NOMO-1 treated with dmso at 0.1 percent for 144 hours (cell line): Measurements from ENCODE around the gene ACBD6.
"Not testable (repeated sequence)": the region's sequence is repeated elsewhere in the genome, so short reads cannot be mapped to it uniquely, and the experiment has no call there.

Source experiments
- DNase-seq: peaks from one replicate; lab custom pipeline; 2025; ENCODE audit not compliant: unreplicated experiment; lab: John Stamatoyannopoulos, UW

ACBD6 gene, protein sequence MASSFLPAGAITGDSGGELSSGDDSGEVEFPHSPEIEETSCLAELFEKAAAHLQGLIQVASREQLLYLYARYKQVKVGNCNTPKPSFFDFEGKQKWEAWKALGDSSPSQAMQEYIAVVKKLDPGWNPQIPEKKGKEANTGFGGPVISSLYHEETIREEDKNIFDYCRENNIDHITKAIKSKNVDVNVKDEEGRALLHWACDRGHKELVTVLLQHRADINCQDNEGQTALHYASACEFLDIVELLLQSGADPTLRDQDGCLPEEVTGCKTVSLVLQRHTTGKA

DNA sequence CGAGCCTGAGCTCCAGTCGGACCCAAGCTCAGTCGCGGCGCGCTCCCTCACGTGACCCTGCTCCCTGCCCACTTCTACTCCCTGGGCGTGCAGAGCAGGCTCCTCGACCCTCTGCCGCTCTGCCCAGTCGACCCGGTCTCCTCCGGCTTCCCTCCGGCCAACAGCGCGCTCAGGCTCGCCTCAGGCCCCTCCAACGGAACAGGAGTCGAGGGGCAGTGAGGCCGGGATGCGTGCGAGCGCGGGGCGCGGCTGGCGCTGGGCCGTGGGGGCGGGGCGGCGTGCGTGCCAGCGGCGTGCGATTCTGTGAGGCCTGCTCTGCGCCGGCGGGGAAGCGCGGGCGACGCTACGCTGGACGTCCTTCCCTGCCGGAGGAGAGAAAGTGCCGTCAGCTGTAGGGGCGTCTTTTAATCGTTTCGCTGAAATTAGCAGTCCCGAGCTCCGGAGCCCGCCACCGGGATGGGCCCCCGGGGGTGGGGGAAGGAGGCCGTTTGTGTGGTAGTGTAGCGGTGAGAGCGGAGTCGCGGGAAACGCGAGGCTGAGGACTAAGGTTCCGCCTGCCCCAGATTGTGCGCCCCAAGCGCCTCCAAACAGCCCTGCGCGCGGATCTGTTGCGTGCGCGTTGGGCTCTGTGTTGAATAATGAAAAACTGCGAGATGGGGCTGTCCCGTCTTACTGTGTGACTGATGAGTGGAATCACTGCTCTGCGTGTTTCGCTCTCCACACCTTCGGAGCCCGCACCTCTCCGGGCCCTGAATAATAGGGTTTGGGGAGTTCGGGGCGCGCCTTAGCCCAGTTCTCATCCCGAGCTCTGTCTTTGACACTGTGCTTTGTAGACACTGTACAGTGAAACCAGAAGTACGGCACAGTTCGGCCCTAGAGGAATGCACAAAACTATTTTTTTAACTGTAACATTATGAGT lies at the start of gene ACBD6:
ACBD6 (minus strand) TSS at position 217 of the 919 bp plus-strand sequence. CDS start 311 bp downstream, outside the sequence.
- DNase-seq: peak; percentile 76

DNA sequence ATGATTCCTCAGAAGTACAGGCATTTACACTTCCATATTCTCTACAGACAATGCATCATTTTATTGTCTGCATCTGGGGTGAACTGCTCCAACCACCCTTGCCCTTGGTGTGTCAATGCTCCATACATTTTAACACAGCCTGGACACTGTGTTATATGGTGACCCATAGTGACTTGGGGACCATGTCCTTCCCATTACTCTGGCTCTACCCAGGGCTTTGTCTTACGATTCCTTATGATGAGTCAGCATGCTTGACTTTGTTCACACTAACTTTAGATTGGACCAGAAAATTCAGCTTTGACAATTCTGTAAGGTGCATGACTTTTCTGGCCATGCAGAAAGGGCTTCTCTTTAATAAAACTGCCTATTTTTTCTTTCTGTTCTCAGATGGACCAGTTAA lies 49.6 kb upstream of the ACBD6 start:
- no peak for DNase-seq

DNA sequence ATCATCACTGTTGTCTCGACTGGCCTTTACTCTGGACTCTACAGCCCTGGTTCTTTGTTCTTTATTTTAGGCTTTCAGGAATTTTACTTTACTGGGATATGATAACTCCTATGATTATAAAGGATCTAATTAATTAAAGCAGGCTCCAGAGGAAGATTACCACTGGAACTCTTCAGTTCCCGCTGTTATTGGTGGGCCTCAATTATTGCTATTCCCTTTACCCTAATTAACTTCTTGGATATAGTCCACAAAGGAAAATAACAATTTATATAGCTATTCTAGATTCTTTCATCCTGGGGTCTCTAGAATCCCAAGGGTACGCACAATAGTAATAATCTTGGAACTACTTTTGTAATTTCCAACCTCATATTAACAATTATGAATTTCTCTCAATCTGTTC lies 47.9 kb upstream of the ACBD6 start:
- no peak for DNase-seq

DNA sequence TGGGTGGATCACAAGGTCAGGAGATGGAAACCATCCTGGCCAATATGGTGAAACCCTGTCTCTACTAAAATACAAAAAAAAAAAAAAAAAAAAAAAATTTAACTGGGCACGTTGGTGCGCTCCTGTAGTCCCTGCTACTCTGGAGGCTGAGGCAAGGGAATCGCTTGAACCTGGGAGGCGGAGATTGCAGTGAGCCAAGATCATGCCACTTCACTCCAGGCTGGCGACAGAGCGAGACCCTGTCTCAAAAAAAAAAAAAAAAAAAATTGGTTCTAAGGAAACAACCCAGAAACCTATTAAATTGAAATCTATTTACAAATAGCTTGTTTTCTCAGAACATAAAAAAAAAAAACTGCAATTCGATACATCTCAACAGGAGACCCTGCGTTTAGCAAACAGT lies 47.4 kb upstream of the ACBD6 start:
- DNase-seq: not testable (repeated sequence)

DNA sequence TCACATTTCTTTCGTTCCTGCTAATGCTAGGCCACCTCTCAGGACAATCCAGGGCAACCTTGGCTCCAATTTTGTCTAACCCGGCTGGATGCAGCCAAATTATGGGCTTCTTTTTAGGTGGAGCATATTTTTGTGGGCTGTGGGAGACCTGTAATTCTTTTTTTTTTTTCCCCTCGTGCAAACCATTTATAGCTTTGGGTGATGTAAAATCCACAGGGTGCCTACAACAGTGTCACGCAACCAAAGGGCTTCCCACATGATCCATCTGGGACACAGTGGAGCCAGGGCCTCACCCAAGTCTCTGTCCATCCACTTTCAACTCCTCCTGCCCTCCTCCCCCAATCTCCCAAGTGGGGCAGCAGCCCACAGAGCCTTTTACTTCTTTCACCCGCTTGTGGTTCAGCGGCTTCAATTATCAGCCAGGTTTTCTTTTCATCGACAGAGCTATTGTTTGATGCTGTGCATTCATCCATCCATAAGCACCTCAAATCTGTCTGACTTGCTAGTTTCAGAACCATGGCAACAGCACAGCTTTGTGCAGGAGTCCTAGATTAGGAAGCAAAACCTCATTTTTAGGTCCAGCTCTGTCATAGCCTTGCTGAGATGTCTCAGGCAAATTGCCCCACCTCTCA lies 46.4 kb upstream of the ACBD6 start:
- DNase-seq: no peak

DNA sequence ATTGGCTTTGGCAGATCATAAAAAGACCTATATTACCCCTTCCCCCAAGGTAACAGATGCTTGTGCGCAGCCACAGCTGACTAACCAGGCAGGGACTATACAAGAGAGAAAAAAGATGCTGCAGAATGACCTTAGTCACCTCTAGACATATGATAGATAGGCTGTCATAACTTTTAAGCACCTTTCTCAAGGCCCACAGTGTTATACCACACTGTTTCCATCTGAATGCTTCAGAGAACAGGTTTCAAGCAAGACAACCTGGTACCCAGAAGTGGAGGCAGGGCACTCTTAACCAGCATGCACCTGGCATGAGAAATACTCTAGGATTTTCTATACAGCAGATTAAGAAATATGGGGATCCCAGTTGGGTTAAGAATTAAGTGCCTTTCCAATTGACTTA lies 43.6 kb upstream of the ACBD6 start:
- DNase-seq: no peak

DNA sequence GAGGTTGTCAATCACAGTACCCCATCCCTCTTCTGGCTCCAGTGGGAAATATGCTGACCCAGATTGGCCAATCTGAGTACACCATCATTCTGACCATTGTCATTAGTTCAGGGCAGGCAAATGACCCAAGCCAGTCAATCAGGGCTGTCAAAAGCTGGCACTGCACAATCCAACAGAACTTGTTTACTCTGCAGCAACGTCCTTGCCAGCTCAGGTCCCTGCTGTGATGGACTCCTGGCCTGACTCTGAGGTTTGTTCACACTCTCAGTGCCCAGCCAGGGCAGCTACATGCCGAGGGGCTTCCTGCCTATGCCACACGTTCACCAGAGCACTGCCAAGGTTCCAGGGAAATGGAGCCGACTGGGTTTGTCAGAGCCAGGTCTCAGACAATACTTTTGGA lies 41.7 kb upstream of the ACBD6 start:
- no peak for DNase-seq

DNA sequence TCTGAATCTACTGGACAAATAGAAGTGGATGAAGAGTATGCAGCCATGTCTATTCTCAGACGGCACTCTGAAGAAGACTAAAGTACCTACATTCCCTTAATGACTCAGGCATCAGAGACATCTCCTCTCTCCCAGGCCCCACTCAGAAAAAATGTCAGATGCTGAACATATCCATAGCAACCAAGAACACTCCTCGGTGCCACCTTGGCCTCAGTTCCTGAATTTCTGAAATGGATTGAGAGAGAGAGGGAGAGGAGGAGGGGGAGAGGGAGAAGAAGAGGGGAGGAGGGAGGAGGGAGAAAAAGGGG lies 40.4 kb upstream of the ACBD6 start:
- no peak for DNase-seq

DNA sequence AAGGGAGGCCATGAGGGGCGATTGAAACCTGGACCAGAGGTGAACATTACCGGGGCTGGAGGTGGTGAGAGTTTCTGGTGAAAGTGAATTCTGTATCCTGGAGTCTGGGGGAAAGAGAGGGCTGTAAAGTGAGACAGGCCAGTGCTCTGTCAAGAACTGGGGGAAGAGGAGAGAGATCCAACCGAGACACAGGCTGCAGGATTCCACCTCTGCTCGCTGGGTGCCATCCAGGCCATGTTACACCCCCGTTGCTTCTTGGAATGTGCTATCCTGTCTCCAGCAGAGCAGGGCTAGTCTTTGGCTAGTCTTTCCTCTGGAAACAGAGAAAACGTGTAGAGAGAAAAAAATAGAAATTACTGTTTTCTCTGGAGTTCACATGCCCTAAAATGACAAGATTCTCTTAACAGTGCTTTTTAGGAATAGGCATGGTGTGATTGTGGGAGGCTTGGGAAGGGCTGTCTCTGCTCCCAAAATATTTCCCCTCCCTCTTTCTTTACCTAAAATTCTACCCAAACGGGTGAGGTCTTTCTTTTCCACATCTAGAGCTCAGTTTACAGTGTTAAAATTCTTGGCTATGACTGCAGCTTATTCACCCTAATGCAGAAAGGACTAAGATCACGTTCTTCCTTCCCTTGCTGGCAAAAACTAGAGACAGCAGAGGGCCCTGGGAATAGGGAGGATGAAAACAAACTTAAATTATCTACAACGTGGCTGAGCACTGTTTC lies 39.9 kb upstream of the ACBD6 start:
- DNase-seq: no peak

DNA sequence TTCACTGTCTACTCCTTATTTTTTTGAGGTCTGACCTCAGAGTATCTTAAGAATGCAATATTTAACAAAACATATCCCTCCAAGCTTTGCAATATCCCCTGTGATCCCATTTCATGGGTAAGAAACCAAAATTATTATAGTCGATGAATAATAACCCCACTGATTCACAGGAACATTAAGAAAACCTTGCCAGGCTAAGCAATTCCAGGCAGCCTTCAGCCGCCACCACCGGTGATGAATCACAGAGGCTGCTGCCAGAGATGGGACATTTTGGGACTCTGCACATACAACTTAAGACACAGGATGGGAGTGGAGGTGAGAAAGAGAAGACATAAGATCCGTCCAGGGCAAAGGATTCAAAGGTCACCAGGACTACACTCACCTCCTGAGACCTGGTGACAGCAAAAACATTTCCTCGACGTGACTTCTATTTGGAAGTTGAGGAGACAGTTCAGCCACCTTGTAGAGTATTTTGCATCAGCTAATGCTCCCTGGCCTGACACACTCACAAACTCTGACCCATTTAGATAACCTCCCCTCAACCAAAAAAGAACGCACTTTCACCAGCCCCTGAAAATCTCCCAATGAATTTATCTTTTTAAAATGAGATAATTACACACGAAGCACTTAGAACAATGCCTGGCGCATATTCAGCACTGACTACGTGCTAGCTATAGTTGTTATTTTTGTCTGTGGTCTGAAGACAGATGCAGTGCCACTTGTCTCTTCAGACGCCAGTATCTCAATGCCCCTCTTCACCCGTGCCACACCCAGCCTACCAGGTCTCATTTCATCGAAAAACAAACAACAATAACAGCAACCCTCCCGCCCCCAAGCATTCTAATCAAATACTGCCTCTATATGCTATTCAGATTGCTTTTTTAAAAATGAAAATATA lies 38.6 kb upstream of the ACBD6 start:
- DNase-seq: no peak

DNA sequence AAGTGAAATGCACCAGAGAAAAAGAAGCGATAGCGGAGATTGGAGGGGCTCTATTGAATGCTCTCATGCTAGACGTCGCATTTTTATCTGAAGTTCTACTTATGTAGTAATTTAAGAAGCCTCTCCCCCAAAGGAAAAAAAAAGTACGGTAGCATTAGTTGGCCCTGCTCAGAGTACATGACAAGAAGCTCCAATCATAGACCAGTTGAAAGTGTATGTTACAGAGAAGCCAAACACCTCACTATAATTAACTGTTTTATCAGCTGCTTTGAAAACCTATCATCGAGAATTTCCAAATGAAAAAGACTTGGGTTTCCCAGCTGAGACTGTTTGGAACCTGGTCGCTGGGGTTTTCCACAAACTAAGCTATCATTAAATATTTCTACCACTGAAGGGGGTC lies 36.8 kb upstream of the ACBD6 start:
- no peak for DNase-seq

DNA sequence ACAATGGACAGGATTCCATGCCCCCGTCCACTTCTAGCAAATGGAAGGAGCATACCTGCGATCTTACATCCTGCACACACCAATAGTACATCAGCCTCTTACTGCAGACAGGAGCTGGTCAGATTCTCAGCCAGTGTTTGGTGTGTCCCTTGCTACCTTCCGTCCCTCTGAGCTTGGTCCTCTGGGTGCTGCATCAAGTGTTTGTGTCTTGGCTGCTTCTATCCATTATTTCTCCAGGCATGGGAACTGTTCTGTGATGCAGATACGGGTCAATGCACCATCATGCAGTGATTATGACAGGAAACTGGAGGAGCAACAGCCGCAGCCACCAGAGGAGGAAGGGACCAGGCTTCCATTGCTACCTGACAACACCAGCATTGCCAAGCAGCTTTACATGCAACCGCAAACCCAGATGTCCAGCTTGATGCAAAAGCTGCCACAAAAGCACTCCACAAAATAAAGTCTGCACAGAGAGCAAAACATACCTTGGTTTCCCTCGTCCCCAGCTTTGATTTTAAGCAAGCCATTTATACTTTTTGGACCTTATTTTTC lies 34.5 kb upstream of the ACBD6 start:
- no peak for DNase-seq

DNA sequence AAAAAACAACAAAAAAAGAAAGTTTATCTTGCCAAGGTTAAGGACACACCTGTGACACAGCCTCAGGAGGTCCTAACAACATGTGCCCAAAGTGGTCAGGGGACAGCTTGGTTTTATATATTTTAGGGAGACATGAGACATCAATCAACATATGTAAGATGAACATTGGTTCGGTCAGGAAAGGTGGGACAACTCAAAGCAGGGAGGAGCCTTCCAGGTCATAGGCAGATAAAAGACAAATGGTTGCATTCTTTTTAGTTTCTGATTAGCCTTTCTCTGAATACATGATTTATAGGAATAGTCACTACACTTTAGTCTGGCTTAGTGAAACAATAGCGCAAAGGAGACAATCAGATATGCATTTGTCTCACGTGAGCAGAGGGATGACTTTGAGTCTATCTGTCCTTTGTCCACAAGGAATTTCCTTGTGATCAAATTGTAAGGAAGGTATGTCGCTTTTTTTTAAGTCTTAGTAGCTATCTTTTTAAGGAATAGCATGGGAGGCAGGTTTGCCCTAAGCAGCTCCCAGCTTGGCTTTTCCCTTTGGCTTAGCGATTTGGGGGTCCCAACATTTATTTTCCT lies 33.1 kb upstream of the ACBD6 start:
- no peak for DNase-seq

DNA sequence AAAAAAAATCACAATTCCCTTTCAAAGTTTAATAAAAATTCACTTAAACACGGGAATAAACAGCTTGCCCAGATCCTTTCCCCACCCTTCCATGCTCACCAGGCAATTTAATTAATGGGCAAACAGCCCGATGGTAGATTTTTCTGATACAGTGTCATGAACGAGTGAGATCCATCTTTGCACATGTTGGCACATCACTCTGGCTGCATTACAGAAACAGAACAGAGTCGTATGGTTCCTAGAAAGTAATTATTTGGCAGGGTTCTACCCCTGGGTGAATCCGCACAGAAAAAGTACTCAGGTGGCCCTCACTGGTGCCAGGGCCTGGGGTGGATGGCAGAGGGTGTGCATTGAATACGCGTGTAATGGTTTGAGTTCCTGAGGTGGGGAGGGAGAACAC lies 31.8 kb upstream of the ACBD6 start:
- DNase-seq: no peak

DNA sequence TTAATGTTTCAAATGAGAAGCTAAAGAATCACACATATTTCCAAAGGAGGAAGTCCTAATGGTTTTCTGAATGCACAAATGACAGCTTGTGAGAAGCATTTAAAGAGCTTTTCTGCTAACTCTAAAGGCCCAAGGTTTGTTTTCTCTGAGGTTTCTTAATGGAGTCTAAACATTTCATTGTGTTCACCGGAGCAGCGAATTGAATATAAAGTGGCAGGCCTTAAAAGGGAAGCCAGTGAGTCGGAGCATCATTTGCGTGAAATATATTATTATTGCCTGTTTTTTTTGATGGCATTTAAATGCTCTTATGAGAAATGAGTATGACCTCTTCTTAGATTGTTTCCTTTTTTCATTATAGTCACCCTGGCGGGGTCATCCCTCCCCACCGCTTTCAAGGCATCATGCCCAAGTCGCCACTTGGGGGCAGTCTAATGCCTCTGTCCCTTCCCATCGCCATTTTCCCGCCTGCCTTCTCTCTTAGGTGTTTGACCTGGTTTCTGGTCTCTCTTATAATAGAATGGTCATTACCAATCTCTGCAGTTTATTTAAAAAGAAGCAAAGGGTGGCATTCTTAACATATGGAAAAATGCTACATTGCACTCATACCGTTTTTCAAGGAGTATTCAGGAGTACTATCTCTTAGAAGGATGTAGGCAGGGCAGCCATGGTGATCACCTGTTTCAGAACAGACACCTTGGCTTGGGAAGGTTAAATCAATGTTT lies 31.1 kb upstream of the ACBD6 start:
- peak; percentile 49 for DNase-seq

DNA sequence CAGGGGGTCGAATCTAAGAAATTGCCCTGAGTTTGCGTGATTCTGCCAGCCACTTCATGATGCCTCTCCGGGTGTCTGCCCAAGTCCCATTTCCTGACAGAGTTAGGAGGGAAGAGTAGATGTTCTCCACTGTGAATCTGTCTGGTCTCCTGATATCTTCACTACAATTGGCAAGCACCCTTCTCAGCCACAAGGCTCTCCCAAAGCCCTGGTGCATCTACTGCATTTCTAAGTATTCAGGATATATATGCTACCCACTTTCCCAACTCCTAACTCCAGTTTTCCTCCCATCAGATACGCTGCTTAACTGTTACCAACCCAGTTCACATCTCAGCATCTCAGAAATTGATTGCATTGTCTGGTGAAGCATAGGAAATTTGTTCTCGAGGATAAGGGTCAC lies 30.5 kb upstream of the ACBD6 start:
- no peak for DNase-seq

DNA sequence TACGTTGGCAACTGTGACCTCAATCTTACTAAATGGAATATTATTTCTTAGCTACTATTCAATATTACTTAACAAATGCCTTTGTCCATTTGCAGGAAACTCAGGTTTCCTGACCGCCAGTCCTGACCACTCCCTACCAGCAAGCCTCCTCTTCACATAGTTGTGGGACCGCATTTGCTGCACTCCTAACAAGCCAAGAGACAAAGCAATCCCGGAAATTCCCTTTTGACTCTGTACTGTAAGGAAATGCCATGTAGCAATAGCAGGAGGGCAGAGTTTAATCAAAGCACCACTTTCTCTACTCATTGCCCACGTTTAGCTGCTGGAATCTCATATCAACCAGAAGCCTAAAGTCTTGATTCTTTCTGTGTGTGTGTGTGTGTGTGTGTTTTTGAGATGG lies 28.1 kb upstream of the ACBD6 start:
- no peak for DNase-seq

DNA sequence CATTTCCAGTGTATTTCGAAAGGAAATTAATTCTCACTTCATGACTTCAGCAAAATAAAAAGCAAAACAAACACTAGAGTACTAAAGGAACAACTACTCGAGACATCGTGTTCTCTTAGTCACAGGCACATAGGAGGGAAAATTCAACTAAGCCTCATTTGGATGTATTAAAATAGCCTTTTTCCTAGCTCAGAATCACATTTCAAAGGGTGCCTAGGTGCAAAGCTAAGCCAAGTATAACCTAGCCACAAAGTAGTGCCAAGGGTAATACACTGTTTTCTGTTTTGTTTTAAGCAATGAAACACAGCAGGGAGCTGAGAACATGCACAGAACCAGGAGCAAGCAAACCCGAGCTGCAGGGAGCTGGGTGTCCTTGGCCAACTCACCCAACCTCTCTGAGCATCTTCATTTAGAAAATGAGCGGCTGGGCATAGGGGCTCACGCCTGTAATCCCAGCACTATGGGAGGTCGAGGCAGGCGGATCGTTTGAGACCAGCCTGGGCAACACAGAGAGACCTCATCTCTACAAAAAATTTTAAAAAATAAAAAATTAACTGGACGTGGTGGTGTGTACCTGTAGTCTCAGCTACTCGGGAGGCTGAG lies 26.6 kb upstream of the ACBD6 start:
- no peak for DNase-seq
